GM21576 (cell line): ENCODE results near the gene LIMCH1.
"Not testable (repeated sequence)": the region's sequence is repeated elsewhere in the genome, so short reads cannot be mapped to it uniquely, and the experiment has no call there.

Experiments used
- ATAC-seq: cut with Tn5 transposase; IDR thresholded peaks from one replicate; pipeline ENCODE4 v1.9.1; 2021; ENCODE audit warnings: mild to moderate bottlenecking, moderate library complexity; ENCODE audit not compliant: unreplicated experiment

The LIMCH1 gene

GRCh38 chr4:41638866-41639265 lies 100.9 kb downstream of the LIMCH1 start:
- no peak for ATAC-seq

DNA sequence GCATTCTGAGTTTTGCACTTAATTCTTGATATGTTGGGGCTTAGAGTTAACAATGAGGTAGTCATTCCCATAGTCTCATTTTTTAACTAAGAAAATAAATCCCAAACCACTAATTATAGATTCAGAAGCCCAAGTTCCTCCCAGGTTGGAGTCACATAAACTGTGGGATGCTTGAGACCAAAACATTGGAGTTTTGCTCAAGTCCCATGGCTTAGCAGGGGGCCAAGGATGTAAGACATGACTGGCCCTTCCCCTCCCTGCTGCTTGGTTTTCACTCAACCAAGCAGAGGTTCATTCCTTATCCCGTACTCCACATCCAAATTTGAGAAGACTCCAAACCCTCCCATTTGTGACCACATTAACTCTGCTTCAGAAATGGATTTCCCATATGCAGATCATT lies 101.3 kb downstream of the LIMCH1 start:
- no peak for ATAC-seq

DNA sequence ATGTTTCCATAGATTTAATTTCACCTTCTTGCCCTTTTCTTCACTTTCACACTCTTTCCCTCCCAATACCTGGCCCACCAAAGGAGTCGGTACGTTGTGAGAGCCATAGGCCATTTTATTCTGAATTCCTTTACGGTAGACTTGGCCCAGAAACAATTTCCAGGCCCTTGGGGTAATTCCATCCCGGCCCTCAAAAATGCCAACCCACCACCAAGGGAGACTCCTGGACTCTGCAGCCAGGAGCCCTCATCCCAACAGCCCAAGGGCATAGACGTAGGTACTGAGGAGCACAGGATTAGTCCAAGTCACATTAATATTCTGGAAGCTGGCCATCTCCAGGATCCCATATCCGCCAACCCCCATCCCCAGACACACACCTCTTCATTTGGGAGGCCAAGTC lies 102.9 kb downstream of the LIMCH1 start:
- no peak for ATAC-seq

DNA sequence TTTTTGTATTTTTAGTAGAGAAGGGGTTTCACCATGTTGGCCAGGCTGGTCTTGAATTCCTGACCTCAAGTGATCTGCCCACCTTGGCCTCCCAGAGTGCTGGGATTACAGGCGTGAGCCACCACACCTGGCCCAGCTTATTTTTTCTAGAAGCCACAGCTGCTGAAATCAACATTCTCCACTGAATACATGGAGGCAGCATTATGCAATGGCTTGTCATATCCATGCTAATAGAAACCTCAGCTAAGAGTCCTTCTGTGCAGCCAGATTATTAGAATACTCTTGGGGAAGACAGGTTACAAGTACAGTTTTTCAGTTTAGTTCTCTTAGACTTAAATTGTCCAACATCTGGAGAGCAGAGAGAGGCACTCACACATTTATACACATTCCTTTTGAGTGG lies 104.8 kb downstream of the LIMCH1 start:
- ATAC-seq = not testable (repeated sequence)

GRCh38 chr4:41643331-41643730 lies 105.4 kb downstream of the LIMCH1 start:
- ATAC-seq = no peak

DNA sequence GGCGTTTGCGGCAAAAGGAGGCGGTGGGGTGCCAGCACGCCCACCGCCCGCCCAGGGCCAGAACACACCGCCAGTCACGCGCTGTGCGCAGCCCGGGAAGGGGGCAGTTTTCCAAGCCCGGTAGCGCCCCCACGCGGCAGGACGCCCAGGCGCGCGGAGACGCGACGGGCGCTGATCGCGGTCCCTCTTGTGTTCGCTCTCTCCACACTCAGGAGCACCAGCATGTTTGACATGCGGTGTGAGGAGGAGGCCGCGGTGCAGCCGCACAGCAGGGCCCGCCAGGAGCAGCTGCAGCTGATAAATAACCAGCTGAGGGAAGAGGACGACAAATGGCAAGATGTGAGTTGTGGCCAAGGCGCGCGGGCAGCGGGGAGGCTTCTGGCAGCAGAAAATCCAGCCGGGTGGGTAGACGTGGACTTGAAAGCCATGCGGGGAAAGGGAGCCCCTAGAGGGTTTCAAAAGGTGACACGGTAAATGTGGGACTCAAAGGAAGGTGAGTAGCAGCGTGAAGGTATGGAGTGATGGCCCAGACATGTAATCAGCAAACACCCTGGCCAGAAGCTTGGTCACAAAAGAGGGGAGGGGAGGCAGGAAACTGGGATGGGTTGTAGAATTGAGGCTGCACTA lies 106.4 kb downstream of the LIMCH1 start:
- no peak for ATAC-seq

DNA sequence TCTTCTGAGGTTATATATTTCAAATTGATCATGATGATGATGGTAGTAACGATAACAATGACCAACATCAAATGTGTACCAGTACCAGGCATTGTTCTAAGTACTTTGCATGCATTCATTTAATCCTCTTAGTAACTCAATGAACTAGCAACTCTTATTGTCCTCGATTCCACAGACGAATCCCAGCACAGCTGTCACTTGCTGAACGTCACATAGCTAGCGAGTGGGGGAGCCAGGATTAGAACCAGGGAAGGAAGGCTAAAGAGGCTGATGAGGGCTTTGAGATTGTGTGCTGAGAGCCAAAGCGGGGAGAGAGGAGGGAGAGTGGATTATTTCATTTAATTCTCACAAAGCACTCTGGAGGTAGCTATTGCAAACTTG lies 106.9 kb downstream of the LIMCH1 start:
- no peak for ATAC-seq

DNA sequence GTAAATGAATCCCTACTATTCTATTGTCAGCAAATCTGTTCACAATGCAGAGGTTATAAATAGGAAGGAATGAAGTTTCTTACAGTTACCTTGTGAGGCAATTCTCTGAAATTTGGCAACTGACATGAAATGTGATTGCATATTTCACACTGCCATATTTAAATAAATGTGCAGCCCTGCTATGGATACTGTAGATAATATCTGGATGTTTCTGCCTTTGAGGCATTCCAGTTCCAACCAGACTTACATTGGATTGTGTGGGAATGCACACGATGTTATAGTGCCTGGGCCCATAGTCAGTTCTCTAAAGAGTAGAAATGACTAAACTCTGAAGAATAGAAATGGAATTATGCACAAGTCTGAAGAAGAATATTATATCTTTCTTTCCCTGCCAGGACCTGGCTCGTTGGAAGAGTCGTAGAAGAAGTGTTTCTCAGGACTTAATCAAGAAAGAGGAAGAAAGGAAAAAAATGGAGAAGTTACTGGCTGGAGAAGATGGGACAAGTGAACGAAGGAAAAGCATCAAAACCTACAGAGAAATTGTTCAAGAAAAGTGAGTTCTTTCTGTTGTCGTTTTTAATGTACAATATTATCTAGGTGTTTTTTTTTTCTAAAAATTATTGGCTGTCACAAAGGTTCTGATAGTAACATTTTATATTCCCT lies 107.9 kb downstream of the LIMCH1 start:
- no peak for ATAC-seq

- no peak for ATAC-seq
Measured at GRCh38 chr4:41646862-41647261, 108.9 kb downstream of the LIMCH1 start.

DNA sequence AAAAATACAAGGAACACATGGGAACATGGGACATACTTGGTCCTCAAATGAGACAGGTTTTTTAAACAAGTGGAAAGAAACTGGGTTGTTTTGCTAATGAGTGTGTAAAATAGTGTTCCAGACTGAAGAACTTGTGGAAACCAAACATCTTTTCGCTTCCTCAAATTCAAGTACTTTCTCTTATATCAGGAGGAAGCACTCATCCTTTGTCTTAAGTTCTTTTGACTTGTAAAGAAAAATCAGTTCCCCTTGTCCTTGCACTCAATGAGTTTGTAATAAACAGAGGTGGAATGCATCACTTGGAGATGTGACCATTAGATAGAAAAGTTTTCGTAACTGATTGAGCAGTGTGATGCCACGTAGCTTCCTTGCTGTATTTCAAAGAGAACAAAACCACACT lies 109.4 kb downstream of the LIMCH1 start:
- ATAC-seq = no peak

DNA sequence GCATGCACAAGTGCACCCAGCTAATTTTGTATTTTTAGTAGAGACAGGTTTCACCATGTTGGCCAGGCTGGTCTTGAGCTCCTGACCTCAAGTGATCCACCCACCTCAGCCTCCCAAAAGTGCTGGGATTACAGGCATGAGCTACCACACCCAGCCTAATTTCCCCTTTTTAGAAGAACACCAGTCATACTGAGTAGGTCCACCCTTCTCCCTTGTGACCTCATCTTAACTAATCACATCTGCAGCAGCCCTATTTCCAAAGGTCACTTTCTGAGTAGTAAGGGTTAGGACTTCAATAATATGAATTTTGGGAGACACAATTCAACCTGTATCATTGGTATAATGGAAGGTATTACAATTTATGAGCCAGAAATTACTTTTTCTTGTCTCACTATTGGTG lies 113.2 kb downstream of the LIMCH1 start:
- not testable (repeated sequence) for ATAC-seq

DNA sequence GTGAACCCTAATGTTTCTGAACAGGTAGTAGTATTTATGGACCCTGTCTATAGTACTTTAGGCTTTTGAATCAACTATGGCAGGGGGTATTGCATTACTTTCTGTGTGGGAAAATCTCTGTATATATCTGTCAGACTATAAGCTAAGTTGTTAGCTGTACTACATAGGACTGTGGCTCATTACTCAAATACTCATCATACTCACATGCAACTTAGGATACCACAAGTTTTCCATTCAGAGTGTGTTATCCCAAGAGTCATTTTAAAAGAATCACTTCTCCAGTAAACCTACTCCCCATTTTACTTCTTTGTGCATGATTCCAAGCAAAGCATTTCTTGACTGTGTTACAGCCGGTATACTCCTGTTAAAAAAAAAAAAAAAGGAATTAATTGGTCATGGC lies 115.0 kb downstream of the LIMCH1 start:
- ATAC-seq = no peak

DNA sequence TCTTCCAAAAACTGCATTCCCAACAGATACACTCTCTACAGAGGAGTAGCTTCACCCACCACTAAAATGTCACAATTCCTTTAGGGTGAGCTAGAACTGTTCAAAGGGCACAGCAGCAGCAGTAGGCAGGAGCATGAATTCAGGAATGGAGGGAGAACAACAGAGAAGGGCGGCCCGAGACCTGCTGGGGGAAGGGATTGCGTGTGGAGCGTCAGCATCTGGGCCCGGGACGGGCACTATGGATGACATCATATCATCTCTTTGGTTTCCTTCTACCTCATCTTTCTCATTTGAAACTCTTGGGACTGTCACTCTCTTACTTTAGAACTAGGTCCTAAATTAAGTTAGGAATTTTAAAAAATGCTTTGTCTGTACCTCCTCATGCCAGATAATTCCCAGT lies 115.6 kb downstream of the LIMCH1 start:
- ATAC-seq = no peak

DNA sequence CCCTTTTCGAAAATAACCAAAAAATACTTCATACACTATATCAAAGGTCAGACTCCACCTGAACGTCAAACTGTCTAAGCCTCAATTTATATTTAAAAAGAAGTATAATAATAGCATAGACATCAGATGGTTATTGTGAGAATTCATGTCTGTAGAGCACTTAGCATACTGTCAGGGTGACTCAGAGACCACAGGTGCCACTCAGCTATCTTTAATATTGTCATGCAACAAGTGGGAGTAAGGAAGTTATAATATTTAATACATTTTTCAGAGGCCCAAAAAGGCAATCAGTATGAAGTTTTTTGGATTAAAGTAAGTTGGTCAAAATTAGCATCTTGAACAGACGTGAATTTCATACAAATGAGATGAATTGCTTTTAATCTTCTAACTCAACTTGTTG lies 117.2 kb downstream of the LIMCH1 start:
- no peak for ATAC-seq

GRCh38 chr4:41656106-41656505 lies 118.1 kb downstream of the LIMCH1 start:
- no peak for ATAC-seq

DNA sequence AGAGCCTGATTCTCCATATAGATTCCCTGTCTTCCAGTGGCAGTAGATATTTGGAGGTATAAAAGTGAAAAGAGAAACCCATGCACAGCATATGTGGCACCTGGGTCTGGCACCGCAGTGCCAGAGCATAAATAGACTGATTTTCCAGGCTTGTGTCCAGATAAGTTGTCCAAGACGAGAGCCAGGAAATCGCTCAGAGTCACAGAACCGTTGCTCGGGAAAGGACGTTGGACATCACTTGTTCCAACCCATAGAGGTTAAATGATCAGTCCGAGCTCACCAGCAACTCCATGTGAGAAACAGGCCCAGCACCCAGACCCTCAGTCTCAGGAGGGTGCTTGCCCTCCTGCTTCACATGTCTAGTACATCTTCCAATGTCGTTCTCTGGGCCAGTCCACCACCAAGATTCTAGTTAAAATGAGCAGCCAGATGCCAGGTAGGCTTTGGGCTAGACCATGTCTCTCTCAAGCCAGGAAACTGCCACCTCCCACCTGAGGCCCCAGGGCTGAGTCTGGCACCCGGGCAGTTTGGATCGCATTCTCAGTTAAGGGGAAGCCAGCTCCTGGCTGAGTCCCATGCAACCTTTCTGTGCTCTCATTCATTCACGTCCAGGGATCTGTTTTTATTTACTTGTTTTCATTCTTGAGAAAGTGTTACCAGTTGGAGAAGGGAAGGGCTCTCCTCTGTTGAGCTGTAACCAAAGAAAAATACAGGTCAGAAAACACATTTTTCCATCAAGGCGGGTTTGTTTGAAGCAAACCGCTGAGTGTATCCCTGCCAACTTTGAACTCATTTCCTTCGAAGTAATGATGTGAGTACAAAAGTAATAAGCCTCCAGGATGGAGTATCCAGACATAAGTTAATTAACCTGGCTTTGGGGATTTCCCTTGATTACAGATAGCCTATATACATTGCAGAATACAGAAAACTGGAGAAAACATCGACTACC lies 118.9 kb downstream of the LIMCH1 start:
- no peak for ATAC-seq

- ATAC-seq = no peak
Measured at GRCh38 chr4:41657561-41657960, 119.6 kb downstream of the LIMCH1 start.

GRCh38 chr4:41658163-41658562 lies 120.2 kb downstream of the LIMCH1 start:
- no peak for ATAC-seq

GRCh38 chr4:41660352-41660751 lies 122.4 kb downstream of the LIMCH1 start:
- ATAC-seq = no peak

DNA sequence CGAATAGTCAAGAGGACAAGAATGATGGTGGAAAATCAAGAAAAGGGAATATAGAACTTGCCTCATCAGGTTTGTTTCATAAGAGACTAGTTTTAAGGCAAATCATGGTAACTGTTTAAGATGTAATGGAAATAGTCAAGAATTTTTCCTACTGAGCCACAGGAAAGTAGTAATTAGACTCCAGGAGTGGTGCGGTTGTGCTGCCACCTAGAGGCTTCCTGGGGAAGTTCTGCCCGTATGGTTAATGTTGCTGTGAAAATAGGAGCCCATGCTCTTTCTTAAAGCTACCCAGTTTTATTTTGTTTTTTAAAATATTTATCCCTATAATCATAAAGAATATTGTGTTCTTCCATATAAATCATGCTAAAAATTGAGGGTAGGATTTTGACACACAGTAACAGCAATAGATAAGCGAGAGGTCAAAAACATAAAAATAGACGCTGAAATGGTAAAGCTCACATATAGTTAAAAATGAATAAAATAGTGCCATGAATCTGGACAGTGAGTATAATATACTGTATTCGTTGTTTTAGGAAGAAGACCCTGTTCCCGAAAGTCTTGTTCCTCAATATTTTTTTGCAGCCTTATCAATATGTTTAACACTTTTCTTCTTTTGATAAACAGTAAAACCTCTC lies 123.6 kb downstream of the LIMCH1 start:
- ATAC-seq = no peak

- ATAC-seq = no peak
Measured at GRCh38 chr4:41665636-41666207, 127.8 kb downstream of the LIMCH1 start.
